GM18508 (cell line): ENCODE results near the gene OR5AU1.

Experiments used
- ATAC-seq: cut with Tn5 transposase; IDR thresholded peaks from one replicate; pipeline ENCODE4 v1.9.1; 2021; ENCODE audit warnings: moderate number of reproducible peaks; ENCODE audit not compliant: insufficient read depth, unreplicated experiment

OR5AU1 gene

DNA sequence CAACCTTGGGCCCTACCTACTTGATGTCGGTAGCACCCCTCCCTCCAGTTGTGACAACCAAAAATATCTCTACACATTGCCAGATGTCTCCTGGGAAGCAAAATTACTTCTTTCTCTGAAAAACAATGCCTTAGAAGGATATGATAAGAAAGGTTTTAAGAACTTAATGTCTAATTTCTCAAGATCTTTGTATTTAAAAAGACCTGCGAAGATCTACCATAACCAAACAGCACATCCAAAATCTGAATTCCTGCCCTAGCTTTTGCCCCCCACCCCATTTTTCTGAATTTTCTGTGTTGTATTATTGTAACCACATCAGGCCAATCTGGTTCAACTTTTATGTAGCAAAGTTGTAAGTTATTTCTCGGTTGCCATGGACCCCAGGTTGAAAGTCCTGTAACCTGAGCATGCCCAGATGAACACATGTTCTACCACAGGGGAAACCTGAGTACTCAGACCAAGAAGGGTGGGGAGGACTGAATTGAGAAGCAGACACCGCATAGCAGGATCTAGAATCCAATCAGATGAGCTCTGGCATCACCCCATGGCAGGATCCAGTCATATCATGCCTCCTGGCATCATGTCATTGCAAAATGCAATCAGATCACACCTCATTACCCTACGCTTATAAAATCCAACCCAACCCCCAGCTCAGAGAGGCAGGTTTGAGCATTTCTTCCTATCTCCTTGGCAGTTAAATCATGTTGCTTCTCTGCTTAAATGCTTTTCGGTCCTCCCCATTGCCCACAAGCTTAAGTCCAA is 46.3 kb downstream of the OR5AU1 start:
- peak; percentile 83 for ATAC-seq

DNA sequence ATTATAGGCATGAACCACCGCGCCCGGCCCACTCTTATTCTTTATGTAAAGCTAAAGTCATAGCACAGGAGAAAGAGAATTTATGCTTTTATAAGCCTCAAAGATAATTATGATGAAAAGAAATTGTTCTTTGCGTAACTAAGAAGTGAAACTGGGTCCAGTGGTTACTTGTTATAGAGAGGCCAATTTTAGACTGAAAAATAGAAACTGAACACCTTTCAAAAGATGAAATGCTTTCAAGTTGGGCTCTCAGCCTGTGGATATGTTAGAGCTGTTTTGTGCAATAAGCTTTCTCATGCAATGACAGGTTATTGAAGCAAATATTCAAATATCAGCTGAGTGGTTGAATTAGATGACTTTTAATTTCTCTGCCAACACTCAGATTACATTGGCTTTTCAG is 47.1 kb downstream of the OR5AU1 start:
- no peak for ATAC-seq

DNA sequence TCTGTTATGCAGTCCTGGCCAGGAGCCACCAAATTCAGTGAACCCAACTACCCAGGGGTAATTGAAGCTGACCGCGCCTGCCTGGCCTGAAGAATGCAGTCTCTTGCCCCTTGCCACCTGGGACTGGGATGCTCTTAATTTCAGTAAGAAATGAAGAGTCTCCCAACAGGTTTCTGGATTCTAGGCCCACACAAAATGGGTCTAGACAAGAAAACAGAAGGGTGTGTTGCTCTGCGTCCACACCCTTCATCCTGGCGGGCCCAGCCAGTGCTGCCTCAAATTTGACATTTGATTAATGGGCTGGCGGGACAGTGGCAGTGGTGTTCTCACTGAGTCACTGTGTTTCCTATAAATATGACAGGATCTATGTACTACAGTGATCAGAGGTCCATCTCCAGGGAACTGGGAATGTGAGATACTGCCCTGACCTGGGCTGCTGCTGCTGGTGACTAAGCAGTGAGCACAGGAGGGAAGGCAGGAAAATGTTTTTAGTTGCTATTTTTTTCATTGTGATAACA is 48.5 kb downstream of the OR5AU1 start:
- no peak for ATAC-seq

DNA sequence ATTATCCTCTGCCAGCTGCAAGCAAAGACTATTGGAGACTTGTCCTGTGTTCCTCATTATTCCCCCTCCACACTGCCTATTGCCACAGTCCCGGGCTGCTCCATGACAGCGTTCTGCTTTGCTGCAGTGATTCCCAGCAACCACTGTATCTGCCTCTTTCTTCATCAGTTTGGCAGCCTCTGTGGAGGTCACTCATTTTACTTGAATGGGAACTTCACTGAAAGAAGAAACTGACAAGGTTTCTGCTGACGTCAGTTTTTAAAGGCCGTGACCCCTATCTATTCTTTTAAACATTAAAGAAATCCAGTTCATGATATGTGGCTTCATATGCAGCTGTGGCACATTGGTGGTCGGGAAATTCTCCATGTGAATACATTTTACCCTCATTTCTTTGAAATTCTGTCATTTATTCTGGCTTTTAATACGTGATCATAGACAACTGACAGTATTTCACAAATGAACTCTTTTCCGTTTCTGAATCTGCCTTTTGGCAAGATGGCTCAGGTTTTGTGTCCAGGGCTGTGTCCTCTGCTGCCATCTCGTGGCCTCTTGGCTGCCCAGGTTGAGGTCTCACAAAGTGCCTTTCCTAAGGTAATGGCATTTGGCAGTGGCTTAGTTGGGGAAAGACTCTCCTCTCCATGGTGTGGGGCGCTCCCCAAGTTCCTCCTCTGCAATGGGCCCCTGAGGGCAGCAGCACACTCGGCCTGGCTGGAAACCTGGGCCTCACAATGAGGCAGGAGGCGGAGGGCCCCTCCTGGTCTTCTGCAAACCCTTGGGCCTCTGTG is 49.2 kb downstream of the OR5AU1 start:
- ATAC-seq: no peak

DNA sequence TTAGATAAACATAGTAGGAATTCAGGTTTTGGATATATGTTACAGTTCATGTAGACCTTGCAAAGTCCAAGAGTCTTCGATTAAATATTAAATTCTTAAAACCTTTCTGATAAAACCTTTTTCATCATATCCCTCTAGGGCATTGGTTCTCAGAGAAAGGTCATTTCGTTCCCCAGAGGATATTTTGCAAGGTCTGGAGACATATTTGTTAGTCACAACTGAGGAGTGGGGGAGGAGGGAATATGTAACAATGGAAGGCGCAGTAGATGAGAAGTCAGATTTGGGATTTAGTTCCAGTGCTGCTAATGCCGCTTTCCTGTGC is 49.7 kb downstream of the OR5AU1 start:
- ATAC-seq: no peak

DNA sequence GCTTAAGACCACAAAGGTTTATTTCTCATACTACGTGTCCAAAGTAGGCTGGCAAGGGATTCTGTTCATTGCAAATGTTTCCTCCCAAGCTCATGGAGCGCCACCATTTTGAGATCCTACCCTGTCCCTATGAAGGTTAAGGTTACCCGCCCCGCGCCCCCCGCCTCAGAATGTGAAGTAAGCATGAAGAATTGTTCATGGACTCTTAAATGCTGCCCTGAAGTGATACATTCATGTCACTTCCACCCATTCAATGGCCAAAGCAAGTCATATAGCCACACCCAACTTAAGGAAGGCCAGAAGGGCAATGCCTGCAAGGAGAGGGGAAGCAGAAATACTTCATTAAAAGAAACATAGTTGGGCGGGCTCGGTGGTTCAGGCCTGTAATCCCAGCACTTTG is 50.8 kb downstream of the OR5AU1 start:
- ATAC-seq: no peak
